H54 (cell line): ENCODE data around the gene FNDC5.
A peak's percentile ranks its signal among the peaks of the same experiment; 100 is the strongest.

ENCODE experiments used
- DNase-seq: peaks from one replicate; pipeline ENCODE4 v3.0.0; 2011; ENCODE audit warnings: low spot score, mixed read lengths; ENCODE audit not compliant: insufficient read length
- FAIRE-seq: peaks from 3 replicates; lab custom pipeline; 2011; peaks lifted over from hg19 to GRCh38; lab: Jason Lieb, UNC
- POLR2A ChIP-seq: IDR thresholded peaks from 2 replicates; pipeline ENCODE4 v1.6.1; 2011; ENCODE audit warnings: low read depth, mild to moderate bottlenecking, low read length

Gene FNDC5

DNA sequence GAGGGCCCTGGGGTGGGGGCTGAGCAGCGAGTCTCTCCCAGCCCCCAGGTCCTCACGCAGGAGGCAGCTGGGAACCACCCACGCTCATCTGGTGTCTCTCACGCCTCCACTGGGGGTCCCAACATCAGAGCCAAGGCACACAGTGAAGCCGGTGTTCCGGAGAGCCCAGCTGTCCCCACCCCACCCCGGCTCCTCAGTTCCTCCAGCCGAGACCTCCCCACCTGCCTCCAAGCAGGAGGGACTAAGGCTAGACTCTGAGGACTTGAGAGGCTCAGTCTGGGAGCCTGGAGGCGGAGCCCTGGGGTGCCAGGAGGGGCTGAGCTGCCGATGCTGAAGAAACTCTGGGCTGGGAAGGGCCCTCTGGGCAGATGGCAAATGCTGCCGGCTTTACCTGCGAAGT is 14.0 kb upstream of the FNDC5 start:
- FAIRE-seq (no peak), DNase-seq (no peak)
- no peak for TF ChIP-seq POLR2A

- no peak for DNase-seq
- no peak for FAIRE-seq
Measured at GRCh38 chr1:32884032-32884372, 13.3 kb upstream of the FNDC5 start.

DNA sequence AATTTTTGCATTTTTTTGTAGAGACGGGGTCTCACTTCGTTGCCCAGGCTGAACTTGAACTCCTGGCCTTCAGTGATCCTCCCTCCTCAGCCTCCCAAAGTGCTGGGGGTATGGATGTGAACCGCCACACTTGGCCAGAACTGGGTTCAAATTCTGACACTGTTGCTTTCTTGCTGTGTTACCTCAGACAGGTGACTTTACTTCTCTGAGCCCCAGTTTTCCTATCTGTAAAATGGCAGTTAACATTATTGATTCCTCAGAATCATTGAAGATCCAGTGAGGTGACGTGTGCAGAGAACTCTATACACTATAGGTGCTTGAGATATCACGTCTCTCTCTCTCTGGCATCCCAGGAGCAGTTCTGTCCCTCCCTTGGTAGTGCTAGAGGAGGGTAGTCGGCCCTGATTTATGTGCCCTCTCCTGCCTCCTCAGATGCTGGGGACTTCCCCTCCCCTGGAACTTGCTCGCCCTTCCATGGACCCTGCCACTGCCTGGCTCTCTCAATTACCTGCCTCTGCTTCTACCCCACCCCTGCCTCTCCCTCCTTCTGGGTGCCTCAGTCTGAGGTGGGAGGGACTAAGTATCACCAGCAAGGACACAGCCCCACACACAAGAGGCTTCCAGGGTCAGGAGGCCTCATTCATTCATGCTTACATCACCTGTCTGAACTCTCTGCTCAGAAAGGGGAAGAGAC is 12.8 kb upstream of the FNDC5 start:
- TF ChIP-seq POLR2A: no peak
- FAIRE-seq: no peak
- no peak for DNase-seq

More at GRCh38 chr1:32884032-32884372, 13.3 kb upstream of the FNDC5 start:
- TF ChIP-seq POLR2A: no peak

DNA sequence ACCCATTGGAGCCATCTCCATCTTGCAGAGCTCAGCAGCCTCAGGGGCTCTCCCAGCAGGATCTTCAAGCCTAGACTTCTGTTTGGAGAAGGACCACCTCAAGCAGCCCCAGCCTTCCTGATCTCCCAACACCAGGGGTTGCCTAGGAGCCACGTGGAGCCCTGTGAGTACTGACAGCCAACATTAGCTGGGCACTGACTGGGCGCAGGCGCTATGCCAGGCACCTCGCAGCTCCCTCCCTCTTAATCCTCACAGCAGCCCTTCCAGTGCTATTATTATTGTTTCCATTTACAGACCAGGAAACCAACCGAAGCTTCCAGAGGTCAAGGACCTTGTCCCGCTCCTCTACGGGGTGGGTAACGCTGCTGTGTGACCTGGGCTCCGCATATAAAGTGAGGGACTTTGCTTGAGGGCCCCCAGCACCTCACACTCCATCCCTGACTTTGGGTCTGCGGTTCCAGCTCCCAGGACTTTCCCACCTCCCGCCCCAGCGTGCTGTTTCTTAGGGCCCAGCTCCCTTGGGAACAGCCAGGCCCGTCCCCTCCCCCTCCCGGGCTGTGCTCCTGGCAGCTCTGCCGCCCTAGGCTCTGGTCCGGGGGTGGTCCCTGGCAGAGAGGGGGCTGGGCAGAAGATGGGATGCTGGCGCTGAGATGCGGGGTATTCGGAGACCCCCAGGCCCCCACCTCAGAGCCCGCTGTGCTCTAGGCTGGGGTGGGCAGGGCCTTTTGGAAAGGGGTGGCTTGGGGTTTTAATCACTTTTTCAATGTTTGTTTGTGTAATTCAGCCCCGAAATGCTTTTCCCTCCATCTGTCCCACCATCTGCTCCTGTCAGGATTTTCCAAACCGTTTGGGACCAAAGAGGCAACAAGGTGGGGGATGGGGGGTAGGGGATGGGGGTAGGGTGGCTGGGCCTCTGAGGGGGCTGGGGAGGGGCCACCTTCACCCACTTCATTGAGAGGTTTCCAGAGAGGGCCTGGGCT is 11.4 kb upstream of the FNDC5 start:
- TF ChIP-seq POLR2A: no peak
- DNase-seq: no peak
- no peak for FAIRE-seq

- DNase-seq (no peak), FAIRE-seq (no peak)
- no peak for TF ChIP-seq POLR2A
Measured at GRCh38 chr1:32881291-32881690, 10.6 kb upstream of the FNDC5 start.

GRCh38 chr1:32878637-32879041 is 7.9 kb upstream of the FNDC5 start:
- DNase-seq: no peak
- no peak for FAIRE-seq
- no peak for TF ChIP-seq POLR2A

DNA sequence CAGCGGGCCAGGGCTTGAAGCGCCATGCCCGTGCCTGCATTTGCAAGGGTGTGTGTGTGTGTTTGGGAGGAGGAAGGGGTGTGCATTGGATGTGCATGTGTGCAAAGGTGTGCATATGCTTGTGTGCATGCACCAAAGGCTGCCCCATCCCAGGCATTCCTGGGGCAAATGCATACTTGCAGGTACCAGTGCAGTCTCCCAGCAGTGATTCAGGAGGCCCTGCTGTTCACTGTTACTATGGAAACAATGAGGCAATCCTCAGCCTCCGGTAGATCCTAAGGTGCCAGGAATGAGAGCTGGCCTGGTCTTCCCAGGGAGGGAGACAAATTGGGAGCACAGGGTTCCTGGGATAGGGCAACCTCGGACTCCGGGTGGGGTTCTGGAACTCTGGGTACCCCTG is 7.5 kb upstream of the FNDC5 start:
- peak; percentile 43 for FAIRE-seq
- no peak for TF ChIP-seq POLR2A
- DNase-seq: peak; percentile 96

- no peak for DNase-seq
- no peak for TF ChIP-seq POLR2A
- FAIRE-seq: no peak
Measured at GRCh38 chr1:32877211-32878110, 6.7 kb upstream of the FNDC5 start.

DNA sequence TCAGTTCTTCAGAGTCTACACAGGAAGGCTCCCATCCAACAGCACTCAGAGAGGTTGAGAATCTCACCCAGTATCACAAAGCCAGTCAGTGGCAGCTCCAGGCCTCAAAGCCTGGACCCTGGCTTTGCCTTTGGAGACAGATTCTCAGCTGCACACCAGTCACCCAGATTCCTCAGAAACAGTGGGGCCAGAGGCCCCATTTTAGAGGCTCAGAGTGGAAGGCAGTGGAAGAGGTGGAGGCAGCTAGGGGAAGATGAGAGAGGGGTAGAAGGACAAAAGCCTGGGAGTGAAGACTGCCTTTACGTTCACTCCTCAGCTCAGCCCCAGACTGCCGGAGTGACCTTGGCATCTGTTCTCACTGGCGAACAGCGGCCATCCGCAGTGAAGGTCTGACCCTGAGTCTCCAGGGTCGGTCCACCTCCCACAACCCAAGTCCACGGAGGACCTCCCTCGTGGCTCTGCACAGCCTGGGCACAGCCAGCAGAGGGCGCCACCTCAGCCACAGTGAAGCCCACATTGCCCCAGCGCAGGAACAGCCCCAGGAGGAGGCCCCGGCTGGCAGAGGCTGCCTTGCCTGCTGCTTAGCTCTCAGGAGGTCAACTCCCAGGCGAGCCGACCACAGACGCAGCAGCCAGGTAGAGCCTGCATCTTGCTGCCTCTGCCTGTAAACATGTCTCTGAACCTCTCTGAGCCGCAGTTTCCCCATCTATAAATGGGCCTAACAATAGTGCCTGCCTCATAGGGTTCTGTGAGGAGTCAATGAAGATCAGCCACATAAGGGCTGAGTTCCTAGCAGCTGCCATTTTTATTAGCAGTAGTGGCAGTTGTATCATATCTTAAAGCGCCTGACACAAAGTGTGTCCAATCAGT is 5.9 kb upstream of the FNDC5 start:
- DNase-seq: peak; percentile 89
- no peak for FAIRE-seq
- TF ChIP-seq POLR2A: no peak

DNA sequence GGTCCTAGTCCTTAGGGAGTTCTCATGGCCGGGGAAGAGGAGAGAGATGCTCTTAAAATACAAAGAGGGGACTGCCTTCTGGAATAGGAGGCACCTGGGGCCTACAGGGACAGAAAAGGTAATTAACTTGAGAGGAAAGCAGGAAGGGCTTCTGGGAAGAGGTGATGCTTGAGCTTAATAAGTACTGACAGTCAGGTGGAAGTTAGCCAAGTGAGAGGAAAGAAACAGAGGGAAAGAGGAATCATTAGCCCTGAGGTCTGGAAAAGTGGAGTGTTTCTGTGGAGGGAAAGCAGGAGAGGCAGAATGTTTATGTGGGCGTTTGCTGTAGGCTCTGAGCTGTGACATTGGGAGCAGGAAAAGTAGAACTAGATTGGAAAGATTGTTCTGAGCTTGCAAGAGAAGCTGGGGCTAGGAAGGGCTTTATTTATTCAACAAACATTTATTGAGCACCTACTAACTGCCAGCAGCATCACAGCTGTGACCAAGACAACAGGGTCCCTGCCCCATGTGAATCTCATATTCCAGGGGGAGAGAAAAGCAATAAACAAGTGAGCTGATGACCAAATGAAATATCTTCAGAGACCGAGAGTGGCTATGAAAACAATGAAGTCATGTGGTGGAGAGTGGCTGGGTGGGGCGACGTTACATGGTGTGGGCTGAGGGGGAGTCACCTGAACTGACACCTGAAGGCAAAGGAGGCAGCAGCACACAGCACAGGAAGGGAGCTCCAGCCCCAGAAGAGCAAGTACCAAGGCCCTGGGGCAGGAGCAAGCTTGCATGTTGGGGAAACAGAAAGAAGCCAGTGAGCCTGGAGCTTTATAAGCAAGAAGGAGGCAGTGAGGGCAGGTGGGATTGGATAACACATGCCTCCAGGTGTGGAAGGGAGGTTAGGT is 4.4 kb upstream of the FNDC5 start:
- no peak for TF ChIP-seq POLR2A
- DNase-seq (no peak), FAIRE-seq (no peak)

GRCh38 chr1:32873484-32873883 is 2.8 kb upstream of the FNDC5 start:
- TF ChIP-seq POLR2A: no peak
- FAIRE-seq (no peak), DNase-seq (no peak)

- no peak for TF ChIP-seq POLR2A
- FAIRE-seq (no peak), DNase-seq (no peak)
Measured at GRCh38 chr1:32872192-32872460, 1.4 kb upstream of the FNDC5 start.
